PC-9 (cell line): ENCODE data around the gene AMH. TPM values are rescaled to one million over a fixed set of nuclear protein-coding genes. Genes with fewer than 3 reads are reported as not detected.

Experiments
- BruUV-seq: library from RNA; stranded (reverse); fragments of 400-500 nt; replicated peaks from 2 replicates; lab custom pipeline; 2021; lab: Mats Ljungman, UMichigan
- CTCF ChIA-PET: fragments of 300-600 bp; sonication (Branson Sonifier 250); formaldehyde crosslinking; loops from one replicate; lab custom pipeline; 2022; ENCODE audit warnings: antibody characterized with exemption; lab: Charles Lee
- POLR2A ChIA-PET: fragments of 300-600 bp; sonication (Branson Sonifier 250); formaldehyde crosslinking; loops from one replicate; lab custom pipeline; 2022; ENCODE audit warnings: antibody characterized with exemption; ENCODE audit not compliant: unreplicated experiment; lab: Charles Lee
- DNase-seq, 2 experiments: peaks; one replicate each; pipeline versions ENCODE4 v3.0.0 to v3.0.0-alpha.2; 2015 to 2022; ENCODE audit warnings: mixed read lengths in 1 of 2
- H2AFZ ChIP-seq: fragments of 200-600 bp; sonication (generic); 2 replicates; pipeline ENCODE4 v1.8.1; 2017; ENCODE audit warnings: antibody characterized with exemption
- H3F3A ChIP-seq: fragments of 200-600 bp; sonication (generic); 2 replicates; pipeline ENCODE4 v1.8.1; 2017; ENCODE audit warnings: antibody characterized with exemption, mild to moderate bottlenecking, low read depth; ENCODE audit not compliant: insufficient read depth
- H3K27ac ChIP-seq: fragments of 200-600 bp; sonication (generic); 2 replicates; pipeline ENCODE4 v1.6.1; 2016; ENCODE audit warnings: mixed run types
- H3K27me3 ChIP-seq: fragments of 200-600 bp; sonication (generic); 2 replicates; pipeline ENCODE4 v1.6.1; 2016; ENCODE audit warnings: low read depth, mixed run types; ENCODE audit not compliant: insufficient read depth
- H3K36me3 ChIP-seq: fragments of 200-600 bp; sonication (generic); 2 replicates; pipeline ENCODE4 v1.6.1; 2016; ENCODE audit warnings: low read depth, mixed run types
- H3K4me1 ChIP-seq: fragments of 200-600 bp; sonication (generic); replicated peaks from 2 replicates; pipeline ENCODE4 v1.6.1; 2016; ENCODE audit warnings: mixed run types; ENCODE audit not compliant: insufficient read depth
- H3K4me2 ChIP-seq: fragments of 200-600 bp; sonication (generic); 2 replicates; pipeline ENCODE4 v1.6.1; 2017; ENCODE audit warnings: mixed run types
- H3K4me3 ChIP-seq: fragments of 200-600 bp; sonication (generic); 2 replicates; pipeline ENCODE4 v1.6.1; 2016; ENCODE audit warnings: mixed run types
- H3K79me2 ChIP-seq: fragments of 200-600 bp; sonication (generic); 2 replicates; pipeline ENCODE4 v1.6.1; 2017; ENCODE audit warnings: low read depth, mixed run types
- H3K9me2 ChIP-seq: fragments of 200-600 bp; sonication (generic); 2 replicates; pipeline ENCODE4 v1.8.1; 2017; ENCODE audit warnings: mild to moderate bottlenecking; ENCODE audit not compliant: insufficient read depth
- H3K9me3 ChIP-seq: fragments of 200-600 bp; sonication (generic); 2 replicates; pipeline ENCODE4 v1.8.1; 2016; ENCODE audit warnings: low read depth; ENCODE audit not compliant: insufficient read depth
- H4K20me1 ChIP-seq: fragments of 200-600 bp; sonication (generic); 2 replicates; pipeline ENCODE4 v1.8.1; 2017; ENCODE audit not compliant: insufficient read depth
- CTCF ChIP-seq: fragments of 200-600 bp; sonication (generic); conservative IDR thresholded peaks from 2 replicates; pipeline ENCODE4 v1.6.1; 2017; ENCODE audit warnings: mixed run types, antibody characterized with exemption, mild to moderate bottlenecking, moderate library complexity
- EZH2 ChIP-seq: fragments of 200-600 bp; sonication (generic); IDR thresholded peaks from 2 replicates; pipeline ENCODE4 v1.8.0; 2017; ENCODE audit warnings: antibody characterized with exemption, low read depth
- intact Hi-C: fragments of 100-400 bp; cut with micrococcal nuclease; formaldehyde crosslinking; loops from one replicate; pipeline ENCODE4 v1.10.0; 2022; ENCODE audit not compliant: unreplicated experiment
- total RNA-seq: library from RNA; stranded (reverse); gene quantifications from 2 replicates; pipeline ENCODE4 v1.2.3, GENCODE V29; 2021

Gene AMH
- total RNA-seq, 1 experiment from 2014 or later, result 8.1 TPM

GRCh38 chr19:2210206-2210605, 38.9 kb upstream of the AMH start:
- Histone ChIP-seq H3K27ac (no peak overlapping the region), H3K9me2 (no peaks in the 10 kb centered on the region), H4K20me1 (no peaks in the 10 kb centered on the region), H3K79me2 (no peaks in the 10 kb centered on the region), H3K4me1 (no peaks in the 10 kb centered on the region), H3K4me2 (no peak overlapping the region), H3K36me3 (no peaks in the 10 kb centered on the region), H3K27me3 (no peaks in the 10 kb centered on the region), H2AFZ (no peak overlapping the region), H3F3A (no peaks in the 10 kb centered on the region), H3K4me3 (no peak overlapping the region), H3K9me3 (no peaks in the 10 kb centered on the region)
- no peak for TF ChIP-seq EZH2
- TF ChIP-seq CTCF, result no peak
- intact Hi-C loops, result no loop called here
- BruUV-seq, result no TSS peak
- CTCF ChIA-PET, result no interaction called here
- no peak for DNase-seq
- POLR2A ChIA-PET, result no interaction called here

DNA sequence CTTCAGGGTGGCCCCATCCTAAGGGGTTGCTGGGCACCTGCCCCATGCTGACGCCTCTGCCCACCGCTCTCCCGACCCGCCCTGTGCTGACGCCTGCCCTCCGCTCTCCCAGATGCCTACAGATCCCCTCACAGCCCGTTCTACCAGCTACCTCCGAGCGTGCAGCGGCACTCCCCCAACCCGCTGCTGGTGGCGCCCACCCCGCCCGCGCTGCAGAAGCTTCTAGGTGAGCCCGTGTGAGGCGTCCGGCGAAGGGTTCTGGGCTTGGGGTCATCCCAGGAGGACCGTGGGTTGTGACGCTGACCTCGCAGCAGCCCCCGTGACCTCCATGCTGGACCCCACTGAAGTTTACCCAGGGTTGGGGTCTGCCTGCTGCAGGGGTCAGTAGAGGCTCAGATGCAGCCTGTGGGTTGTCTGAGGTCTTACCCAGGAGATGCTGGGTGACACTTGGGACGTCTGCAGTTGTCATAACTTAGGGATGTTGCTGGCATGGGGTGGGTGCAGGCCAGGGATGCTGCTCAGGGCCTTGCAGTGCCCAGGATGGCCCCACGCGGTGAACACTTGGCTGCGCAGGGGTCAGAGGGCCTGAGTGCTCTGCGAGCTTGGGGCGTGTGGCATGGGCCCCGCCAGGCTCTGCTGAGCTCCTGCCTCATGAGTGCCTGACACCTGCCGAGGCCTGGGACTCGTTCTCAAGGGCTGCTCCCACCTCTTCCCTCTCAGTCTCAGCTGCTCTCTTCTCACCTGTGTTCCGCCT, 38.0 kb upstream of the AMH start:
- DNase-seq, result no peak
- TF ChIP-seq CTCF (no peak), EZH2 (no peak)
- no peak overlapping the region for H2AFZ ChIP-seq
- no peaks in the 10 kb centered on the region for H3K27me3 ChIP-seq
- H3F3A ChIP-seq, result no peaks in the 10 kb centered on the region
- no peaks in the 10 kb centered on the region for H3K9me2 ChIP-seq
- H3K4me1 ChIP-seq, result no peaks in the 10 kb centered on the region
- no peak overlapping the region for H3K4me3 ChIP-seq
- POLR2A ChIA-PET, result no interaction called here
- no TSS peak for BruUV-seq
- no peak overlapping the region for H3K4me2 ChIP-seq
- no peaks in the 10 kb centered on the region for H4K20me1 ChIP-seq
- no peaks in the 10 kb centered on the region for H3K36me3 ChIP-seq
- no peak overlapping the region for H3K27ac ChIP-seq
- H3K9me3 ChIP-seq, result no peaks in the 10 kb centered on the region
- intact Hi-C loops, result no loop called here
- H3K79me2 ChIP-seq, result no peaks in the 10 kb centered on the region
- CTCF ChIA-PET, result no interaction called here

GRCh38 chr19:2212861-2213711, 36.0 kb upstream of the AMH start:
- Histone ChIP-seq H3K9me3 (no peaks in the 10 kb centered on the region), H3K36me3 (no peaks in the 10 kb centered on the region), H3K4me2 (no peak overlapping the region), H3K4me1 (no peaks in the 10 kb centered on the region), H3K9me2 (no peaks in the 10 kb centered on the region), H4K20me1 (no peaks in the 10 kb centered on the region), H3K27me3 (no peaks in the 10 kb centered on the region), H3K27ac (no peak overlapping the region), H2AFZ (no peak overlapping the region), H3K79me2 (no peaks in the 10 kb centered on the region), H3F3A (no peaks in the 10 kb centered on the region), H3K4me3 (no peak overlapping the region)
- no peak for TF ChIP-seq CTCF
- no peak for TF ChIP-seq EZH2
- BruUV-seq, result no TSS peak
- DNase-seq, result peak in 1 of 2 experiments; percentile 40
- ChIA-PET CTCF (no interaction called here), POLR2A (interaction anchor here (0.6 to 0.7 kb wide), 2 partner anchors 189 to 688 kb away, joined by 3 to 4 read pairs; partner anchors contain the start of gene ZNF57)
- intact Hi-C loops, result loop anchor here (2.0 kb wide), 1 partner anchor 56 kb away; no protein-coding TSS in a partner anchor
